ENCODE data around the gene SIK3. TPM values are rescaled to one million over a fixed set of nuclear protein-coding genes. Genes with fewer than 3 reads are reported as not detected.

SIK3 gene
- polyA plus RNA-seq, 1 experiment: 7.3 TPM

DNA sequence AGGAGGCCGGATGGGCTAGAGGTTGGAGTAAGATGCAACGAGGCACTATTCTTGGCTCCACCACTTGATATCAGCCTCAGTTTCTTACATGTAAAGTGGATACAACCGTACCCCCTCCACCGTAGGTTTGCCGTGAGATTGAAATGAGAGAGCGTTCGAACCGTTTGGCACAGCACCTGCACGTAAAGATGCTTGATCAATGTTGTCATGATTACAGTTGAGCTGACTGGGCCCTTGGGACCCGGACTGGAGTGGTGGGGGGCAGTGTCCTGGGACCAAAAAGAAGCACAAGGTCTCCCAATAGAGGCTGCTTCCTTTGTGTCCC is 264.8 kb downstream of the SIK3 start:
- ChIA-PET POLR2A (no interaction called here), CTCF (interaction anchor here (1.1 kb wide), 1 partner anchor 42 kb away, joined by 5 read pairs; the partner anchor contains the start of gene APOA5)
- H3K36me3 ChIP-seq (ENCODE audit: control insufficient read depth, insufficient read depth, low read length): no peaks in the 10 kb centered on the region
- H3K27me3 ChIP-seq (ENCODE audit: control insufficient read depth, insufficient read depth, low read length): no peaks in the 10 kb centered on the region
- H3K4me3 ChIP-seq (ENCODE audit: low read depth, low read length): no peak overlapping the region
- TF ChIP-seq, protein P1, sequence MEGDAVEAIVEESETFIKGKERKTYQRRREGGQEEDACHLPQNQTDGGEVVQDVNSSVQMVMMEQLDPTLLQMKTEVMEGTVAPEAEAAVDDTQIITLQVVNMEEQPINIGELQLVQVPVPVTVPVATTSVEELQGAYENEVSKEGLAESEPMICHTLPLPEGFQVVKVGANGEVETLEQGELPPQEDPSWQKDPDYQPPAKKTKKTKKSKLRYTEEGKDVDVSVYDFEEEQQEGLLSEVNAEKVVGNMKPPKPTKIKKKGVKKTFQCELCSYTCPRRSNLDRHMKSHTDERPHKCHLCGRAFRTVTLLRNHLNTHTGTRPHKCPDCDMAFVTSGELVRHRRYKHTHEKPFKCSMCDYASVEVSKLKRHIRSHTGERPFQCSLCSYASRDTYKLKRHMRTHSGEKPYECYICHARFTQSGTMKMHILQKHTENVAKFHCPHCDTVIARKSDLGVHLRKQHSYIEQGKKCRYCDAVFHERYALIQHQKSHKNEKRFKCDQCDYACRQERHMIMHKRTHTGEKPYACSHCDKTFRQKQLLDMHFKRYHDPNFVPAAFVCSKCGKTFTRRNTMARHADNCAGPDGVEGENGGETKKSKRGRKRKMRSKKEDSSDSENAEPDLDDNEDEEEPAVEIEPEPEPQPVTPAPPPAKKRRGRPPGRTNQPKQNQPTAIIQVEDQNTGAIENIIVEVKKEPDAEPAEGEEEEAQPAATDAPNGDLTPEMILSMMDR (IDR thresholded peaks at IDR 0.05; ENCODE audit: insufficient read depth, low read depth, low read length): no peak
- no peak for DNase-seq (ENCODE audit: low read depth)

DNA sequence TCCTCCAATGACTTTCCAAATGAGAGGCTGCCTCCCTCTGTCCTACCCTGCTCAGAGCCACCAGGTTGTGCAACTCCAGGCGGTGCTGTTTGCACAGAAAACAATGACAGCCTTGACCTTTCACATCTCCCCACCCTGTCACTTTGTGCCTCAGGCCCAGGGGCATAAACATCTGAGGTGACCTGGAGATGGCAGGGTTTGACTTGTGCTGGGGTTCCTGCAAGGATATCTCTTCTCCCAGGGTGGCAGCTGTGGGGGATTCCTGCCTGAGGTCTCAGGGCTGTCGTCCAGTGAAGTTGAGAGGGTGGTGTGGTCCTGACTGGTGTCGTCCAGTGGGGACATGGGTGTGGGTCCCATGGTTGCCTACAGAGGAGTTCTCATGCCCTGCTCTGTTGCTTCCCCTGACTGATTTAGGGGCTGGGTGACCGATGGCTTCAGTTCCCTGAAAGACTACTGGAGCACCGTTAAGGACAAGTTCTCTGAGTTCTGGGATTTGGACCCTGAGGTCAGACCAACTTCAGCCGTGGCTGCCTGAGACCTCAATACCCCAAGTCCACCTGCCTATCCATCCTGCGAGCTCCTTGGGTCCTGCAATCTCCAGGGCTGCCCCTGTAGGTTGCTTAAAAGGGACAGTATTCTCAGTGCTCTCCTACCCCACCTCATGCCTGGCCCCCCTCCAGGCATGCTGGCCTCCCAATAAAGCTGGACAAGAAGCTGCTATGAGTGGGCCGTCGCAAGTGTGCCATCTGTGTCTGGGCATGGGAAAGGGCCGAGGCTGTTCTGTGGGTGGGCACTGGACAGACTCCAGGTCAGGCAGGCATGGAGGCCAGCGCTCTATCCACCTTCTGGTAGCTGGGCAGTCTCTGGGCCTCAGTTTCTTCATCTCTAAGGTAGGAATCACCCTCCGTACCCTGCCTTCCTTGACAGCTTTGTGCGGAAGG is 265.6 kb downstream of the SIK3 start:
- DNase-seq (ENCODE audit: low read depth): no peak
- Histone ChIP-seq H3K27me3 (ENCODE audit: control insufficient read depth, insufficient read depth, low read length) (no peaks in the 10 kb centered on the region), H3K36me3 (ENCODE audit: control insufficient read depth, insufficient read depth, low read length) (no peaks in the 10 kb centered on the region), H3K4me3 (ENCODE audit: low read depth, low read length) (no peak overlapping the region)
- ChIA-PET CTCF (no interaction called here), POLR2A (no interaction called here)
- TF ChIP-seq, protein P1 (IDR thresholded peaks at IDR 0.05; ENCODE audit: insufficient read depth, low read depth, low read length): no peak

DNA sequence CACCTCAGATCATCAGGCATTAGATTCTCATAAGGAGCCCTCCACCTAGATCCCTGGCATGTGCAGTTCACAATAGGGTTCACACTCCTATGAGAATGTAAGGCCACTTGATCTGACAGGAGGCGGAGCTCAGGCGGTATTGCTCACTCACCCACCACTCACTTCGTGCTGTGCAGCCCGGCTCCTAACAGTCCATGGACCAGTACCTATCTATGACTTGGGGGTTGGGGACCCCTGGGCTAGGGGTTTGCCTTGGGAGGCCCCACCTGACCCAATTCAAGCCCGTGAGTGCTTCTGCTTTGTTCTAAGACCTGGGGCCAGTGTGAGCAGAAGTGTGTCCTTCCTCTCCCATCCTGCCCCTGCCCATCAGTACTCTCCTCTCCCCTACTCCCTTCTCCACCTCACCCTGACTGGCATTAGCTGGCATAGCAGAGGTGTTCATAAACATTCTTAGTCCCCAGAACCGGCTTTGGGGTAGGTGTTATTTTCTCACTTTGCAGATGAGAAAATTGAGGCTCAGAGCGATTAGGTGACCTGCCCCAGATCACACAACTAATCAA is 266.4 kb downstream of the SIK3 start:
- POLR2A ChIA-PET: no interaction called here
- Histone ChIP-seq H3K36me3 (ENCODE audit: control insufficient read depth, insufficient read depth, low read length) (no peaks in the 10 kb centered on the region), H3K4me3 (ENCODE audit: low read depth, low read length) (no peak overlapping the region), H3K27me3 (ENCODE audit: control insufficient read depth, insufficient read depth, low read length) (no peaks in the 10 kb centered on the region; the same call in 1 of the 2 replicates)
- TF ChIP-seq, protein P1 (IDR thresholded peaks at IDR 0.05; ENCODE audit: insufficient read depth, low read depth, low read length): no peak
- no peak for DNase-seq (ENCODE audit: low read depth)
- CTCF ChIA-PET: no interaction called here

DNA sequence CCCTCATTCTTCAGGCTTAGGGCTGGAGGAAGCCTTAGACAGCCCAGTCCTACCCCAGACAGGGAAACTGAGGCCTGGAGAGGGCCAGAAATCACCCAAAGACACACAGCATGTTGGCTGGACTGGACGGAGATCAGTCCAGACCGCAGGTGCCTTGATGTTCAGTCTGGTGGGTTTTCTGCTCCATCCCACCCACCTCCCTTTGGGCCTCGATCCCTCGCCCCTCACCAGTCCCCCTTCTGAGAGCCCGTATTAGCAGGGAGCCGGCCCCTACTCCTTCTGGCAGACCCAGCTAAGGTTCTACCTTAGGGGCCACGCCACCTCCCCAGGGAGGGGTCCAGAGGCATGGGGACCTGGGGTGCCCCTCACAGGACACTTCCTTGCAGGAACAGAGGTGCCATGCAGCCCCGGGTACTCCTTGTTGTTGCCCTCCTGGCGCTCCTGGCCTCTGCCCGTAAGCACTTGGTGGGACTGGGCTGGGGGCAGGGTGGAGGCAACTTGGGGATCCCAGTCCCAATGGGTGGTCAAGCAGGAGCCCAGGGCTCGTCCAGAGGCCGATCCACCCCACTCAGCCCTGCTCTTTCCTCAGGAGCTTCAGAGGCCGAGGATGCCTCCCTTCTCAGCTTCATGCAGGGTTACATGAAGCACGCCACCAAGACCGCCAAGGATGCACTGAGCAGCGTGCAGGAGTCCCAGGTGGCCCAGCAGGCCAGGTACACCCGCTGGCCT is 267.9 kb downstream of the SIK3 start:
- no peaks in the 10 kb centered on the region for H3K36me3 ChIP-seq (ENCODE audit: control insufficient read depth, insufficient read depth, low read length)
- no peak overlapping the region for H3K4me3 ChIP-seq (ENCODE audit: low read depth, low read length)
- ChIA-PET POLR2A (no interaction called here), CTCF (interaction anchor here (0.6 kb wide), 2 partner anchors 38 to 392 kb away, joined by 3 read pairs; no protein-coding TSS in a partner anchor)
- DNase-seq (ENCODE audit: low read depth): no peak
- TF ChIP-seq, protein P1 (IDR thresholded peaks at IDR 0.05; ENCODE audit: insufficient read depth, low read depth, low read length): no peak
- H3K27me3 ChIP-seq (ENCODE audit: control insufficient read depth, insufficient read depth, low read length): no peaks in the 10 kb centered on the region; the same call in 1 of the 2 replicates

Data from BJ (cell line).